HG02973 (cell line): Measurements from ENCODE around the gene CACNG4.

Experiments
- ATAC-seq: cut with Tn5 transposase; IDR thresholded peaks from one replicate; pipeline ENCODE4 v1.9.1; 2021; ENCODE audit warnings: moderate library complexity; ENCODE audit not compliant: unreplicated experiment

Gene CACNG4

GRCh38 chr17:67015001-67015400, 50.5 kb downstream of the CACNG4 start:
- ATAC-seq: no peak

- ATAC-seq: no peak
These were observed 51.7 kb downstream of the CACNG4 start for GRCh38 chr17:67016039-67016762.

GRCh38 chr17:67017910-67018309, 53.4 kb downstream of the CACNG4 start:
- no peak for ATAC-seq

- no peak for ATAC-seq
These were observed 54.2 kb downstream of the CACNG4 start for GRCh38 chr17:67018471-67019434.

GRCh38 chr17:67019809-67020208, 55.3 kb downstream of the CACNG4 start:
- ATAC-seq: no peak

GRCh38 chr17:67020293-67020766, 55.8 kb downstream of the CACNG4 start:
- ATAC-seq: no peak

- ATAC-seq: no peak
These were observed 56.7 kb downstream of the CACNG4 start for GRCh38 chr17:67021196-67021595.

GRCh38 chr17:67021743-67022450, 57.4 kb downstream of the CACNG4 start:
- no peak for ATAC-seq

- ATAC-seq: no peak
These were observed 57.9 kb downstream of the CACNG4 start for GRCh38 chr17:67022451-67022810.

- ATAC-seq: no peak
These were observed 60.2 kb downstream of the CACNG4 start for GRCh38 chr17:67024736-67025135.

- ATAC-seq: no peak
These were observed 60.8 kb downstream of the CACNG4 start for GRCh38 chr17:67025216-67025792.

- no peak for ATAC-seq
These were observed 61.8 kb downstream of the CACNG4 start for GRCh38 chr17:67026341-67026740.

GRCh38 chr17:67027031-67027628, 62.6 kb downstream of the CACNG4 start:
- no peak for ATAC-seq

GRCh38 chr17:67030641-67031040, 66.1 kb downstream of the CACNG4 start:
- ATAC-seq: no peak

- no peak for ATAC-seq
These were observed 67.9 kb downstream of the CACNG4 start for GRCh38 chr17:67032382-67032781.

GRCh38 chr17:67032985-67033384, 68.5 kb downstream of the CACNG4 start:
- ATAC-seq: no peak

- no peak for ATAC-seq
These were observed 69.1 kb downstream of the CACNG4 start for GRCh38 chr17:67033613-67034012.

- peak; percentile 90 for ATAC-seq
These were observed 70.9 kb downstream of the CACNG4 start for GRCh38 chr17:67035131-67036083.

- ATAC-seq: no peak
These were observed 74.4 kb downstream of the CACNG4 start for GRCh38 chr17:67038861-67039365.
